Measurements from ENCODE around the gene CNTNAP4. TPM values are rescaled to one million over a fixed set of nuclear protein-coding genes. Genes with fewer than 3 reads are reported as not detected.

Gene CNTNAP4
- total and polyA plus RNA-seq, 10 of the 15 experiments (the other 5 are each of a cell fraction or from before 2014, with no cell fraction given): 0.45 to 1.9 (median 0.90) TPM

GRCh38 chr16:76571755-76572154, 294.6 kb downstream of the CNTNAP4 start:
- RAD21 ChIA-PET (ENCODE audit: unreplicated experiment): no interaction called here
- Histone ChIP-seq H3K4me3 (no peak overlapping the region), H3K79me2 (ENCODE audit: control insufficient read depth, insufficient read depth, low read length) (no peaks in the 10 kb centered on the region), H3K27ac (ENCODE audit: control insufficient read depth, insufficient read depth) (no peak overlapping the region), H3K4me1 (ENCODE audit: control insufficient read depth, insufficient read depth, low read length) (peaks cover 3% of the 10 kb centered on the region; the same call in 1 of the 2 replicates), H4K20me1 (ENCODE audit: control insufficient read depth, insufficient read depth) (no peaks in the 10 kb centered on the region), H3K9ac (ENCODE audit: control insufficient read depth, insufficient read depth, low read length) (no peak overlapping the region), H3K4me2 (ENCODE audit: control insufficient read depth, insufficient read depth) (no peak overlapping the region), H3K27me3 (replicated peaks in 1 of 2; ENCODE audit: control insufficient read depth in 2 of 2, insufficient read depth in 2 of 2, low read length in 1 of 2) (no peaks in the 10 kb centered on the region), H2AFZ (ENCODE audit: control insufficient read depth, low read depth, low read length) (no peak overlapping the region), H3K9me3 (replicated peaks; ENCODE audit: control insufficient read depth, insufficient read depth, low read length) (no peaks in the 10 kb centered on the region), H3K36me3 (ENCODE audit: control insufficient read depth in 2 of 2, insufficient read depth in 2 of 2, low read length in 1 of 2) (no peaks in the 10 kb centered on the region)
- in situ Hi-C loops (cut with MboI) (no loop called here), intact Hi-C loops (cut with micrococcal nuclease; ENCODE audit: unreplicated experiment) (loop anchor here (5.0 kb wide), 1 partner anchor 81 kb away; no protein-coding TSS in a partner anchor)
- WGBS (ENCODE audit: insufficient coverage, insufficient replicate concordance, low lambda C conversion rate, missing lambda C conversion rate): 36% methylated on average over 3 of the region's 3 CpGs
- SMC1A ChIA-PET (ENCODE audit: uncharacterized antibody, unreplicated experiment): interaction anchor here (0.6 kb wide), 1 partner anchor 147 kb away, joined by 4 read pairs; no protein-coding TSS in a partner anchor
- TF ChIP-seq PML (IDR thresholded peaks at IDR 0.05; ENCODE audit: low read length) (no peak), PKNOX1 (IDR thresholded peaks at IDR 0.05) (no peak), GATAD2B (conservative IDR thresholded peaks at IDR 0.05; ENCODE audit: low read depth) (no peak), ZNF687 (IDR thresholded peaks at IDR 0.05) (no peak)
- ATAC-seq (no peak), DNase-seq (ENCODE audit: low read depth, low spot score) (no peak), FAIRE-seq (no peak)
- POLR2A ChIA-PET: no interaction called here
- no TSS peak for BruUV-seq (replicated peaks)
- CTCF ChIA-PET: no interaction called here

Data from GM12878 (cell line).